Sciatic nerve (tissue), 2 donors: ENCODE results near the gene NWD2. TPM values are rescaled to one million over a fixed set of nuclear protein-coding genes. Genes with fewer than 3 reads are reported as not detected.

Source experiments
- ATAC-seq: fragments of 200-7000 bp; cut with Tn5 transposase; one replicate; pipeline ENCODE4 v1.9.1; 2020; ENCODE audit warnings: mild to moderate bottlenecking, moderate library complexity
- DNase-seq: peaks from one replicate; pipeline ENCODE4 v3.0.0-alpha.2; 2020; ENCODE audit warnings: low spot score
- intact Hi-C: fragments of 100-400 bp; cut with DNase I; formaldehyde crosslinking; loops from one replicate; pipeline ENCODE4 v1.14.2; 2022
- total RNA-seq: library from RNA; stranded (reverse); fragmentation: NEBNext Ultra II Directional; extraction: Animal tissue kit (Norgen Biotek cat#: 25700); gene quantifications from one replicate; pipeline ENCODE4 v1.2.1, GENCODE V29; 2021
- donor health status: DM: no; HTN: no; CAD: no.
- donor health status: DM: no; HTN: no; CAD: no.

Gene NWD2
- total RNA-seq, 1 donor from 2014 or later: not detected

- DNase-seq: no peak
- intact Hi-C loops: no loop called here
- no peak for ATAC-seq
These were observed 185.4 kb downstream of the NWD2 start for GRCh38 chr4:37429906-37430305.

- intact Hi-C loops: no loop called here
- ATAC-seq (no peak), DNase-seq (no peak)
These were observed 186.3 kb downstream of the NWD2 start for GRCh38 chr4:37430718-37431416.

GRCh38 chr4:37431417-37431743 lies 186.8 kb downstream of the NWD2 start:
- no peak for DNase-seq
- intact Hi-C loops: no loop called here
- no peak for ATAC-seq

GRCh38 chr4:37434469-37434868 lies 189.9 kb downstream of the NWD2 start:
- intact Hi-C loops: no loop called here
- ATAC-seq: no peak
- no peak for DNase-seq

- ATAC-seq (no peak), DNase-seq (no peak)
- intact Hi-C loops: no loop called here
These were observed 192.0 kb downstream of the NWD2 start for GRCh38 chr4:37436546-37436945.

- intact Hi-C loops: no loop called here
- ATAC-seq (no peak), DNase-seq (no peak)
These were observed 192.6 kb downstream of the NWD2 start for GRCh38 chr4:37437163-37437562.

GRCh38 chr4:37438564-37439279 lies 194.2 kb downstream of the NWD2 start:
- intact Hi-C loops: no loop called here
- DNase-seq: no peak
- peak; percentile 28 for ATAC-seq

GRCh38 chr4:37439809-37440474 lies 195.4 kb downstream of the NWD2 start:
- no peak for DNase-seq
- intact Hi-C loops: no loop called here
- no peak for ATAC-seq

- intact Hi-C loops: no loop called here
- no peak for DNase-seq
- no peak for ATAC-seq
These were observed 196.0 kb downstream of the NWD2 start for GRCh38 chr4:37440501-37440900.

GRCh38 chr4:37441231-37442061 lies 196.9 kb downstream of the NWD2 start:
- intact Hi-C loops: no loop called here
- ATAC-seq (no peak), DNase-seq (no peak)

GRCh38 chr4:37442062-37442323 lies 197.4 kb downstream of the NWD2 start:
- intact Hi-C loops: no loop called here
- no peak for DNase-seq
- ATAC-seq: no peak

- DNase-seq: no peak
- no peak for ATAC-seq
- intact Hi-C loops: no loop called here
These were observed 198.6 kb downstream of the NWD2 start for GRCh38 chr4:37443137-37443536.

GRCh38 chr4:37445023-37445422 lies 200.5 kb downstream of the NWD2 start:
- DNase-seq (no peak), ATAC-seq (no peak)
- intact Hi-C loops: no loop called here

- no peak for DNase-seq
- intact Hi-C loops: no loop called here
- ATAC-seq: no peak
These were observed 201.5 kb downstream of the NWD2 start for GRCh38 chr4:37446016-37446415.

GRCh38 chr4:37447886-37448285 lies 203.3 kb downstream of the NWD2 start:
- ATAC-seq (no peak), DNase-seq (no peak)
- intact Hi-C loops: no loop called here

GRCh38 chr4:37450309-37450708 lies 205.8 kb downstream of the NWD2 start:
- DNase-seq: no peak
- intact Hi-C loops: no loop called here
- ATAC-seq: no peak

- no peak for DNase-seq
- no peak for ATAC-seq
- intact Hi-C loops: no loop called here
These were observed 206.4 kb downstream of the NWD2 start for GRCh38 chr4:37450911-37451310.

- intact Hi-C loops: no loop called here
- ATAC-seq: no peak
- DNase-seq: no peak
These were observed 207.1 kb downstream of the NWD2 start for GRCh38 chr4:37451656-37452055.

GRCh38 chr4:37452952-37453280 lies 208.4 kb downstream of the NWD2 start:
- DNase-seq (no peak), ATAC-seq (peak; percentile 85)
- intact Hi-C loops: no loop called here
